ENCODE measurements around the gene DGLUCY.

- TF ChIP-seq CTCF (IDR thresholded peaks at IDR 0.05; ENCODE audit: low read depth, low read length, missing input control): no peak
- no peak for TF ChIP-seq SP1 (IDR thresholded peaks at IDR 0.05)
- no peak for TF ChIP-seq JUND (IDR thresholded peaks at IDR 0.05)
- no peak for TF ChIP-seq RAD21 (IDR thresholded peaks at IDR 0.05)
- TF ChIP-seq NR2F2 (IDR thresholded peaks at IDR 0.05): no peak
- no peak for TF ChIP-seq MAX (IDR thresholded peaks at IDR 0.05)
- TF ChIP-seq ZBTB33 (IDR thresholded peaks at IDR 0.05): no peak
These were observed 23.8 kb upstream of the DGLUCY start for GRCh38 chr14:91089958-91090535.

Data from liver (tissue), 3 donors.